ENCODE results near the gene VPS37C. TPM values are rescaled to one million over a fixed set of nuclear protein-coding genes. Genes with fewer than 3 reads are reported as not detected.
A peak's percentile ranks its signal among the peaks of the same experiment; 100 is the strongest.

Gene VPS37C
- total and polyA plus RNA-seq, 2 of the 13 experiments (the other 11 are each of a cell fraction or from before 2014, with no cell fraction given), result 7.5 to 8.8 TPM

DNA sequence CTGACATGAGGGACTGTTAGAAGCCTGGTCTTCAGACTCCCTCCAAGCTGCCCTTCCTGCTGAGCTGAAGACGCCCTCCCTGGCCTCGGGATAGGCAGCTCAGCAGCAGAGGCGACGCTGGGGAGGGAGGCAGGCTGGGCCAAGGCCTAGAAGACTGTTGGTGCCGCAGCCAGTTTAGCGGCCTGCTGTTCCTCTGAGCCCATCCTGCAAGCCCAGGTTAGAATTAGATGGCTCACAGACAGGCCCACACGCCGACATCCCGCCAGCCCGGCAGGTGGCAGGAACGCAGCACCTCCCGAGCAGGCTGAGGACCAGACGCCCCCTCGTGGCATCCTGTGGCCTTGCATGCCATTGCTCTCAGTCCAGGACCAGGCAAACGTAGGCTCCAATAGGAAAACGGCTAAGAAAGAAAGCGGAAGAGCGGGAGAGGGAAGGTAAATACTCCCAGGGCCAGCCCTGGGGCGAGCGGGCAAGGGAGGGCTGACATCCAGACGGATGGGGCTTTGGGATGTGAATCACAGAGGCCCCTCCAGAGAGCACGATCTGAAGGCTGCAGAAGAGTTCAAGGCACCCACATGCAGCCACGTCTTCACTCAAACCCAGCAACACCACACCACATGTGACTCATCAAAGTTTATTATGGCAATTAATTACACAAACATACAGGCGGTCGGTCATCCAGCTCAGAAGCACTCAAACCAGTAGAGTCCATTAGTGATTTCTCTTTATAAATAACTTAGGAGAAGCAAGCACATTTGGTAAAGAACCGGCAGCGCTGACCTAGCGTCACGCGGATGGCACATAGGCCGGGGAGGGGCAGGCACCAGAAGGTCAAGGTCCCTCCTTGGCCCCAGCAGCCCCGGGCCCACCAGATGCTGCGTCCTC lies 31.3 kb downstream of the VPS37C start (continued):
- TF ChIP-seq U2AF2 (IDR thresholded peaks at IDR 0.05; ENCODE audit: low read depth, low read length), result no peak
- peak; percentile 62 for TF ChIP-seq NFYB (CRISPR knock-in tag; IDR thresholded peaks at IDR 0.05)
- no peak for TF ChIP-seq LCORL (IDR thresholded peaks at IDR 0.05)
- TF ChIP-seq LCORL (CRISPR knock-in tag; IDR thresholded peaks at IDR 0.05), result peak; percentile 51; the same call in 1 of the 2 replicates
- TF ChIP-seq HOXA3 (CRISPR knock-in tag; IDR thresholded peaks at IDR 0.05), result peak; percentile 68
- TF ChIP-seq ZNF670 (CRISPR knock-in tag; IDR thresholded peaks at IDR 0.05; ENCODE audit: borderline replicate concordance), result no peak
- TF ChIP-seq ZFY (CRISPR knock-in tag; IDR thresholded peaks at IDR 0.05), result peak; percentile 72
- TF ChIP-seq, protein P1, sequence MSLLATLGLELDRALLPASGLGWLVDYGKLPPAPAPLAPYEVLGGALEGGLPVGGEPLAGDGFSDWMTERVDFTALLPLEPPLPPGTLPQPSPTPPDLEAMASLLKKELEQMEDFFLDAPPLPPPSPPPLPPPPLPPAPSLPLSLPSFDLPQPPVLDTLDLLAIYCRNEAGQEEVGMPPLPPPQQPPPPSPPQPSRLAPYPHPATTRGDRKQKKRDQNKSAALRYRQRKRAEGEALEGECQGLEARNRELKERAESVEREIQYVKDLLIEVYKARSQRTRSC (CRISPR knock-in tag; IDR thresholded peaks at IDR 0.05; ENCODE audit: low read depth), result no peak
- TF ChIP-seq ISL2 (CRISPR knock-in tag; IDR thresholded peaks at IDR 0.05), result peak; percentile 54
- TF ChIP-seq, protein P2, sequence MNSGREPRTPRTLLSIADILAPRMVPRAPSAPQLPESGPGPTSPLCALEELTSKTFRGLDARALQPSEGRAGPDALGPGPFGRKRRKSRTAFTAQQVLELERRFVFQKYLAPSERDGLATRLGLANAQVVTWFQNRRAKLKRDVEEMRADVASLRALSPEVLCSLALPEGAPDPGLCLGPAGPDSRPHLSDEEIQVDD (CRISPR knock-in tag; IDR thresholded peaks at IDR 0.05; ENCODE audit: borderline replicate concordance), result 0 out of 2 replicates have a peak, but pooled peaks have one; percentile 34
- TF ChIP-seq ZNF329 (CRISPR knock-in tag; IDR thresholded peaks at IDR 0.05; ENCODE audit: low read depth), result peak; percentile 63; the same call in 1 of the 2 replicates
- TF ChIP-seq STAT5B (CRISPR knock-in tag; IDR thresholded peaks at IDR 0.05), result 0 out of 2 replicates have a peak, but pooled peaks have one; percentile 60
- TF ChIP-seq ZNF678 (CRISPR knock-in tag; IDR thresholded peaks at IDR 0.05), result no peak
- no peak; the same call in 1 of the 2 replicates for TF ChIP-seq NR2F2 (IDR thresholded peaks at IDR 0.05; ENCODE audit: borderline replicate concordance, low read depth)
- peak; percentile 30; the same call in 1 of the 2 replicates for TF ChIP-seq TAF1 (CRISPR knock-in tag; IDR thresholded peaks at IDR 0.05)
- peak; percentile 71; the same call in 1 of the 2 replicates for TF ChIP-seq ZNF160 (CRISPR knock-in tag; IDR thresholded peaks at IDR 0.05)
- TF ChIP-seq, protein P3, sequence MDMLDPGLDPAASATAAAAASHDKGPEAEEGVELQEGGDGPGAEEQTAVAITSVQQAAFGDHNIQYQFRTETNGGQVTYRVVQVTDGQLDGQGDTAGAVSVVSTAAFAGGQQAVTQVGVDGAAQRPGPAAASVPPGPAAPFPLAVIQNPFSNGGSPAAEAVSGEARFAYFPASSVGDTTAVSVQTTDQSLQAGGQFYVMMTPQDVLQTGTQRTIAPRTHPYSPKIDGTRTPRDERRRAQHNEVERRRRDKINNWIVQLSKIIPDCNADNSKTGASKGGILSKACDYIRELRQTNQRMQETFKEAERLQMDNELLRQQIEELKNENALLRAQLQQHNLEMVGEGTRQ (IDR thresholded peaks at IDR 0.05; ENCODE audit: low read depth, low read length), result no peak
- TF ChIP-seq, protein P3 (CRISPR knock-in tag; IDR thresholded peaks at IDR 0.05; ENCODE audit: borderline replicate concordance), result no peak
- TF ChIP-seq MIER2 (CRISPR knock-in tag; IDR thresholded peaks at IDR 0.05), result no peak
- TF ChIP-seq YEATS4 (CRISPR knock-in tag; IDR thresholded peaks at IDR 0.05; ENCODE audit: borderline replicate concordance), result peak; percentile 47; the same call in 1 of the 2 replicates
- TF ChIP-seq ZNF792 (CRISPR knock-in tag; IDR thresholded peaks at IDR 0.05), result peak; percentile 74; the same call in 1 of the 2 replicates
- TF ChIP-seq KLF16 (CRISPR knock-in tag; IDR thresholded peaks at IDR 0.05), result peak in 1 of 2 experiments; percentile 62; a peak in 1 of 4 replicates
- peak; percentile 70 for TF ChIP-seq GATAD1 (CRISPR knock-in tag; IDR thresholded peaks at IDR 0.05)

Data from HepG2 (cell line).